Sigmoid colon (tissue), 7 donors: ENCODE data around the gene TUT4. TPM values are rescaled to one million over a fixed set of nuclear protein-coding genes. Genes with fewer than 3 reads are reported as not detected.

Experiments
- DNase-seq: peaks from one replicate; pipeline ENCODE4 v3.0.0-alpha.2; 2019
- H3K27ac ChIP-seq, 4 donors: fragments of 200-600 bp; sonication (generic); one replicate each; pipeline ENCODE4 v1.5.1; 2016 to 2019; ENCODE audit warnings: mild to moderate bottlenecking in 1 of 4
- H3K27me3 ChIP-seq, 3 donors: fragments of 200-600 bp; sonication (generic); one replicate each; pipeline ENCODE4 v1.5.1; 2019; ENCODE audit warnings: mild to moderate bottlenecking in 1 of 3
- H3K36me3 ChIP-seq, 4 donors: fragments of 200-600 bp; sonication (generic); one replicate each; pipeline ENCODE4 v1.5.1; 2016 to 2019
- H3K4me1 ChIP-seq, 4 donors: fragments of 200-600 bp; sonication (generic); one replicate each; pipeline ENCODE4 v1.5.1; 2017 to 2019
- H3K4me3 ChIP-seq, 4 donors: fragments of 200-600 bp; sonication (generic); one replicate each; pipeline ENCODE4 v1.5.1; 2017 to 2019; ENCODE audit warnings: mild to moderate bottlenecking in 2 of 4, moderate library complexity in 1 of 4
- H3K9me3 ChIP-seq, 4 donors: fragments of 200-600 bp in 3 of 4; sonication (generic) in 3 of 4; one replicate each; pipeline versions ENCODE4 v1.5.1 to v1.6.1; 2013 to 2019
- EP300 ChIP-seq, 4 donors: sonication (generic); formaldehyde crosslinking; IDR thresholded peaks; one replicate each; pipeline ENCODE4 v1.6.1; 2017; ENCODE audit warnings: antibody characterized with exemption in 4 of 4
- POLR2A ChIP-seq, 2 donors: fragments of 450-650 bp; IDR thresholded peaks; one replicate each; pipeline ENCODE4 v1.6.1; 2016; ENCODE audit warnings: antibody characterized with exemption in 2 of 2, mild to moderate bottlenecking in 2 of 2, moderate library complexity in 2 of 2
- POLR2AphosphoS5 ChIP-seq, 4 donors: sonication (generic); formaldehyde crosslinking; IDR thresholded peaks; one replicate each; pipeline ENCODE4 v1.6.1; 2017; ENCODE audit warnings: antibody characterized with exemption in 4 of 4
- WGBS, 2 donors: extraction: QIAGEN DNeasy Blood & Tissue Kit; methylation state at CpG; one replicate each; pipeline ENCODE4 v1.1.7; 2013; 5-methylcytosine and 5-hydroxymethylcytosine counted together
- intact Hi-C: fragments of 100-400 bp; cut with DNase I; formaldehyde crosslinking; loops from one replicate; pipeline ENCODE4 v1.15.1; 2023
- polyA plus RNA-seq, 3 donors: library from polyadenylated mRNA; stranded (reverse); fragments of 200-250 nt; gene quantifications; one replicate each; pipeline ENCODE4 v1.2.3, GENCODE V29; 2013
- total RNA-seq, 4 donors: library from RNA; depleted of rRNA; stranded (reverse); fragments of >200 nt; gene quantifications; one replicate each; pipeline ENCODE4 v1.1.0, GENCODE V29; 2016
- TF ChIP-seq, protein P1 (sequence below), 4 experiments: fragments of 450-650 bp in 3 of 4; fragments of 200-600 bp in 1 of 4; IDR thresholded peaks; one replicate each; pipeline ENCODE4 v1.5.1; 2016 to 2019; ENCODE audit warnings: antibody characterized with exemption in 4 of 4, mild to moderate bottlenecking in 3 of 4, moderate library complexity in 2 of 4
- donor health status: healthy with polysubstance abuse.
- donor health status: Bipolar disorder and iron deficiency.
- donor health status: healthy.

TUT4 gene
- total and polyA plus RNA-seq, 7 donors: 3.2 to 66.9 (median 50.4) TPM

DNA sequence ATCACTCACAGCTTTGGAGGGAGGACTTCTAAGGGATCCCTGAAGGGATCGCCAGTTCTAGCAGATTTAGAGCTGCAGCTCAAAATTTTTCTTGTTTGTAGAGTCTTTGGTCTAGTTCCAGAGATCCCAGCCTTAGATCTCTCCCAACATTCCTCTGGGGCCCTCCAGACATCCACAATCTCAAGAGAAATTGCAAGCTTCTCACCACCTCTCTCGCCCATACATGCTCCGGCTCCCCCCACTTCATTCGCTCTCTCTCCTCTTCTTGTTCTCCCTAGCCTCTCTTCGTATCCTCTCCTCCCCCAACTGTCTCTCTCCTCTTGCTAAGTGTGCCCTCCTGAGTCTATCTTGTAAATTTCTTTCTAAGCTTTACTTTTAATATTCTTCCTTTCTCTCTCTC is 15.1 kb upstream of the TUT4 start:
- H3K4me3 ChIP-seq: no peak overlapping the region
- TF ChIP-seq EP300 (IDR thresholded peaks at IDR 0.05): no peak
- TF ChIP-seq POLR2A (IDR thresholded peaks at IDR 0.05): no peak
- TF ChIP-seq POLR2AphosphoS5 (IDR thresholded peaks at IDR 0.05): no peak
- TF ChIP-seq, protein P1, sequence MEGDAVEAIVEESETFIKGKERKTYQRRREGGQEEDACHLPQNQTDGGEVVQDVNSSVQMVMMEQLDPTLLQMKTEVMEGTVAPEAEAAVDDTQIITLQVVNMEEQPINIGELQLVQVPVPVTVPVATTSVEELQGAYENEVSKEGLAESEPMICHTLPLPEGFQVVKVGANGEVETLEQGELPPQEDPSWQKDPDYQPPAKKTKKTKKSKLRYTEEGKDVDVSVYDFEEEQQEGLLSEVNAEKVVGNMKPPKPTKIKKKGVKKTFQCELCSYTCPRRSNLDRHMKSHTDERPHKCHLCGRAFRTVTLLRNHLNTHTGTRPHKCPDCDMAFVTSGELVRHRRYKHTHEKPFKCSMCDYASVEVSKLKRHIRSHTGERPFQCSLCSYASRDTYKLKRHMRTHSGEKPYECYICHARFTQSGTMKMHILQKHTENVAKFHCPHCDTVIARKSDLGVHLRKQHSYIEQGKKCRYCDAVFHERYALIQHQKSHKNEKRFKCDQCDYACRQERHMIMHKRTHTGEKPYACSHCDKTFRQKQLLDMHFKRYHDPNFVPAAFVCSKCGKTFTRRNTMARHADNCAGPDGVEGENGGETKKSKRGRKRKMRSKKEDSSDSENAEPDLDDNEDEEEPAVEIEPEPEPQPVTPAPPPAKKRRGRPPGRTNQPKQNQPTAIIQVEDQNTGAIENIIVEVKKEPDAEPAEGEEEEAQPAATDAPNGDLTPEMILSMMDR (IDR thresholded peaks at IDR 0.05): no peak
- peaks cover 0 to 5% (median 0%) of the 10 kb centered on the region in 4 donors for H3K4me1 ChIP-seq
- H3K9me3 ChIP-seq: no peaks in the 10 kb centered on the region
- H3K27me3 ChIP-seq: no peaks in the 10 kb centered on the region
- intact Hi-C loops: no loop called here
- H3K36me3 ChIP-seq: no peaks in the 10 kb centered on the region
- 71 to 74% methylated on average over 5 of the region's 5 CpGs for WGBS, 2 donors
- H3K27ac ChIP-seq: no peak overlapping the region
- no peak for DNase-seq

DNA sequence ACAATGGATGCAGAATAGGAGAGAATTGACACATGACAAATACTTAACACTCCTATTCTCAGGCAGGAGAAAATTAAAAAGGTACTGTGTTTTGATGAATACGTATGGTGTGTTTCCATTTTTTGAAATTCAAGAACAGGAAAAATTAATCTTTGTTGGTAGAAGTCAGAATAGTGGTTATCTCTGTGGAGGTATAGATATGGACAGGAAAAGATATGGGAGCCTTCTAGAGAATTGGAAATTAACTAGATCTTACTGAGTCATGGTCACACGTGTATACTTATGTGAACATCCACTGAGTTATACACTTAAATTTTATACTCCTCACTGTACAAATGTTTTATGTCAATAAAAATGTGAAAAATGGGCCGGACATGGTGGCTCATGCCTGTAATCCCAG is 9.9 kb upstream of the TUT4 start:
- TF ChIP-seq POLR2AphosphoS5 (IDR thresholded peaks at IDR 0.05) (no peak), EP300 (IDR thresholded peaks at IDR 0.05) (no peak)
- TF ChIP-seq, protein P1 (IDR thresholded peaks at IDR 0.05): no peak
- no peak overlapping the region for H3K27ac ChIP-seq
- no peak for DNase-seq
- H3K9me3 ChIP-seq: no peaks in the 10 kb centered on the region
- H3K4me3 ChIP-seq: no peak overlapping the region
- WGBS, 2 donors: 80 to 88% methylated on average over 3 of the region's 3 CpGs
- H3K4me1 ChIP-seq: no peaks in the 10 kb centered on the region
- no peaks in the 10 kb centered on the region for H3K36me3 ChIP-seq
- no peaks in the 10 kb centered on the region for H3K27me3 ChIP-seq
- intact Hi-C loops: no loop called here

- 90 to 93% methylated on average over 2 of the region's 2 CpGs for WGBS, 2 donors
- Histone ChIP-seq H3K4me3 (no peak overlapping the region), H3K4me1 (no peaks in the 10 kb centered on the region), H3K27ac (no peak overlapping the region), H3K36me3 (no peaks in the 10 kb centered on the region), H3K27me3 (no peaks in the 10 kb centered on the region), H3K9me3 (no peaks in the 10 kb centered on the region)
- intact Hi-C loops: no loop called here
- no peak for DNase-seq
- TF ChIP-seq POLR2A (IDR thresholded peaks at IDR 0.05) (no peak), EP300 (IDR thresholded peaks at IDR 0.05) (no peak), POLR2AphosphoS5 (IDR thresholded peaks at IDR 0.05) (no peak)
- TF ChIP-seq, protein P1 (IDR thresholded peaks at IDR 0.05): no peak
These were observed 7.0 kb upstream of the TUT4 start for GRCh38 chr1:52559875-52560274.

DNA sequence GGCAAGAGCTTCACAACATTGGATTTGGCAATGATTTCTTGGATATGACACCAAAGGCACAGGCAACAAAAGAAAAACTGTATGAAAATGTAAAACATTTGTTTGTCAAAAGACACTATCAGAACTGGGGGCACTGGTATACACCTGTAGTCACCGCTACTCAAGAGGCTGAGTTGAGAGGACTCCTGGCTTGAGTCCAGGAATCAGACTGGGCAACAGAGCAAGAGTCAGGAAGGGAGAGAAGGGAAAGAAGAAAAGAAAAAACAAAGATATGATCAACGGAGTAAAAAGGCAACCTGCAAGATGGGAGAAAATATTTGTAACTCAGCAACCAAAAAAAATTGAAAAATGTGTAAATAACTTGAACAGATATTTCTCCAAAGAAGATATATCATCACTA is 6.0 kb upstream of the TUT4 start:
- no peak for TF ChIP-seq POLR2A (IDR thresholded peaks at IDR 0.05)
- TF ChIP-seq POLR2AphosphoS5 (IDR thresholded peaks at IDR 0.05): no peak
- no peak for TF ChIP-seq EP300 (IDR thresholded peaks at IDR 0.05)
- TF ChIP-seq, protein P1 (IDR thresholded peaks at IDR 0.05): no peak
- WGBS, 2 donors: 85 to 93% methylated on average over 2 of the region's 2 CpGs
- intact Hi-C loops: no loop called here
- Histone ChIP-seq H3K4me1 (peaks cover 0 to 7% (median 3%) of the 10 kb centered on the region in 4 donors), H3K36me3 (no peaks in the 10 kb centered on the region), H3K27ac (no peak overlapping the region), H3K4me3 (no peak overlapping the region), H3K9me3 (no peaks in the 10 kb centered on the region), H3K27me3 (no peaks in the 10 kb centered on the region)
- no peak for DNase-seq

GRCh38 chr1:52556641-52557360 is 3.9 kb upstream of the TUT4 start:
- no peaks in the 10 kb centered on the region for H3K9me3 ChIP-seq
- TF ChIP-seq POLR2A (IDR thresholded peaks at IDR 0.05) (no peak), POLR2AphosphoS5 (IDR thresholded peaks at IDR 0.05) (no peak), EP300 (IDR thresholded peaks at IDR 0.05) (no peak)
- TF ChIP-seq, protein P1 (IDR thresholded peaks at IDR 0.05): no peak
- WGBS, 2 donors: 48 to 78% methylated on average over 4 of the region's 4 CpGs
- no peaks in the 10 kb centered on the region for H3K36me3 ChIP-seq
- H3K27me3 ChIP-seq: no peaks in the 10 kb centered on the region
- H3K27ac ChIP-seq: no peak overlapping the region
- intact Hi-C loops: no loop called here
- no peak for DNase-seq
- H3K4me3 ChIP-seq: no peak overlapping the region
- H3K4me1 ChIP-seq: peaks cover 0 to 10% (median 4%) of the 10 kb centered on the region in 4 donors
